PFSK-1 (cell line): ENCODE data around the gene POLL.

ENCODE experiments used
- FOXP2 ChIP-seq: optimal IDR thresholded peaks from 2 replicates; pipeline ENCODE3; 2011; ENCODE audit warnings: borderline replicate concordance, control low read depth, inconsistent platforms; ENCODE audit not compliant: insufficient read depth; ENCODE audit errors: extremely low read length, extremely low read depth
- POLR2AphosphoS5 ChIP-seq: IDR thresholded peaks from 2 replicates; pipeline ENCODE4 v1.6.1; 2012; ENCODE audit warnings: low read depth, mild to moderate bottlenecking, control low read depth, low read length, moderate library complexity
- REST ChIP-seq, 2 experiments: IDR thresholded peaks; 2 replicates each; pipeline versions ENCODE4 v1.6.1 to v1.8.0; 2011 to 2012; ENCODE audit warnings: low read depth in 2 of 2, low read length in 2 of 2, control low read depth in 1 of 2, inconsistent platforms in 1 of 2, mild to moderate bottlenecking in 1 of 2, moderate library complexity in 1 of 2; ENCODE audit not compliant: insufficient read depth in 1 of 2
- SIN3A ChIP-seq: IDR thresholded peaks from 2 replicates; pipeline ENCODE4 v1.6.1; 2012; ENCODE audit warnings: mild to moderate bottlenecking, low read length, moderate library complexity, borderline replicate concordance; ENCODE audit not compliant: insufficient read depth
- TAF1 ChIP-seq: IDR thresholded peaks from 2 replicates; pipeline ENCODE4 v1.6.1; 2012; ENCODE audit warnings: low read length, control low read depth, borderline replicate concordance; ENCODE audit not compliant: insufficient read depth

Gene POLL

GRCh38 chr10:101563497-101564040 lies 24.5 kb downstream of the POLL start:
- no peak for TF ChIP-seq SIN3A
- TF ChIP-seq TAF1: no peak

GRCh38 chr10:101563007-101563406 lies 25.1 kb downstream of the POLL start:
- TF ChIP-seq POLR2AphosphoS5: no peak
- no peak for TF ChIP-seq SIN3A
- TF ChIP-seq FOXP2: no peak
- no peak for TF ChIP-seq REST (IDR thresholded peaks at IDR 0.05; ENCODE audit: insufficient read depth in 1 of 2, low read depth in 2 of 2, low read length in 2 of 2)
- TF ChIP-seq TAF1: no peak

GRCh38 chr10:101562231-101562630 lies 25.8 kb downstream of the POLL start:
- TF ChIP-seq REST (IDR thresholded peaks at IDR 0.05; ENCODE audit: insufficient read depth in 1 of 2, low read depth in 2 of 2, low read length in 2 of 2) (no peak), FOXP2 (no peak), POLR2AphosphoS5 (no peak), TAF1 (no peak)

GRCh38 chr10:101561068-101561915 lies 26.8 kb downstream of the POLL start:
- TF ChIP-seq POLR2AphosphoS5 (no peak), REST (IDR thresholded peaks at IDR 0.05; ENCODE audit: insufficient read depth in 1 of 2, low read depth in 2 of 2, low read length in 2 of 2) (no peak), SIN3A (no peak), TAF1 (no peak), FOXP2 (no peak)

GRCh38 chr10:101560298-101561067 lies 27.6 kb downstream of the POLL start:
- TF ChIP-seq POLR2AphosphoS5 (no peak), SIN3A (no peak), FOXP2 (no peak), TAF1 (no peak), REST (IDR thresholded peaks at IDR 0.05; ENCODE audit: insufficient read depth in 1 of 2, low read depth in 2 of 2, low read length in 2 of 2) (no peak)
